Measurements from ENCODE around the gene TNFRSF18. TPM values are rescaled to one million over a fixed set of nuclear protein-coding genes. Genes with fewer than 3 reads are reported as not detected.

The TNFRSF18 gene
- total and polyA plus RNA-seq, 2 donors (not counting 3 experiments of a cell fraction or from before 2014, with no cell fraction given) = not detected

GRCh38 chr1:1245178-1245816, 38.9 kb upstream of the TNFRSF18 start:
- Histone ChIP-seq H3K27me3 (ENCODE audit: control insufficient read depth in 2 of 2, insufficient read depth in 2 of 2, low read length in 2 of 2) (peaks cover 10 to 14% of the 10 kb centered on the region in 2 experiments), H3K9me3 (replicated peaks; ENCODE audit: control insufficient read depth, insufficient read depth, low read length) (no peaks in the 10 kb centered on the region), H3K4me3 (replicated peaks in 1 of 3; ENCODE audit: insufficient read depth in 1 of 3, low read depth in 1 of 3, low read length in 3 of 3) (no peak overlapping the region), H3K9me1 (replicated peaks; ENCODE audit: control insufficient read depth, extremely low read depth, insufficient read depth, low read length) (no peaks in the 10 kb centered on the region), H3K27ac (ENCODE audit: insufficient read depth, low read depth, low read length) (no peak overlapping the region), H3K79me2 (ENCODE audit: control insufficient read depth, insufficient read depth, low read length) (no peaks in the 10 kb centered on the region), H3K4me1 (ENCODE audit: control insufficient read depth, extremely low read depth, insufficient read depth, low read length) (no peaks in the 10 kb centered on the region), H4K20me1 (replicated peaks; ENCODE audit: control insufficient read depth, extremely low read depth, insufficient read depth, low read length) (no peaks in the 10 kb centered on the region), H3K9ac (replicated peaks; ENCODE audit: extremely low read depth, insufficient read depth, low read length) (no peak overlapping the region), H3K36me3 (ENCODE audit: control insufficient read depth in 2 of 2, extremely low read depth in 1 of 2, insufficient read depth in 2 of 2, low read length in 2 of 2) (no peaks in the 10 kb centered on the region), H3K4me2 (ENCODE audit: insufficient read depth, low read length) (no peak overlapping the region), H2AFZ (ENCODE audit: low read depth, low read length) (no peak overlapping the region)
- DNase-seq (ENCODE audit: low read depth, low spot score) = no peak
- TF ChIP-seq CTCF (IDR thresholded peaks at IDR 0.05; ENCODE audit: extremely low read depth in 1 of 2, insufficient read depth in 1 of 2, low read depth in 1 of 2, low read length in 2 of 2) (no peak), EZH2 (IDR thresholded peaks at IDR 0.05; ENCODE audit: borderline replicate concordance, low read depth, low read length, severe bottlenecking) (no peak), POLR2AphosphoS5 (IDR thresholded peaks at IDR 0.05; ENCODE audit: insufficient read depth, low read depth, low read length) (no peak), GATA2 (IDR thresholded peaks at IDR 0.05; ENCODE audit: insufficient read depth, insufficient read length, low read depth, low read length) (no peak), FOS (IDR thresholded peaks at IDR 0.05; ENCODE audit: borderline replicate concordance, insufficient read depth, low read length) (no peak), MYC (IDR thresholded peaks at IDR 0.05; ENCODE audit: low read depth, low read length) (no peak), JUN (IDR thresholded peaks at IDR 0.05; ENCODE audit: borderline replicate concordance, insufficient read depth, insufficient read length, low read depth) (no peak), POLR2A (IDR thresholded peaks at IDR 0.05; ENCODE audit: low read depth, low read length) (no peak), MAX (IDR thresholded peaks at IDR 0.05; ENCODE audit: insufficient read depth, insufficient read length) (no peak)
- no TSS peak for BruUV-seq (replicated peaks)
- dilution Hi-C loops (cut with MboI; ENCODE audit: extremely low pct_ligation_motif_present, low sequenced_read_pairs) = no loop called here
- no peak for FAIRE-seq
- intact Hi-C loops (cut with micrococcal nuclease) = loop anchor here (5.0 kb wide), 1 partner anchor 123 kb away; no protein-coding TSS in a partner anchor
- CTCF ChIA-PET = interaction anchor here (0.6 to 1.1 kb wide), 2 partner anchors 15 to 123 kb away, joined by 3 to 4 read pairs; no protein-coding TSS in a partner anchor
- POLR2A ChIA-PET = no interaction called here

All from endothelial cell of umbilical vein (primary cell).